HG02610 (cell line): ENCODE data around the gene NHLRC2.

Experiments
- ATAC-seq: cut with Tn5 transposase; IDR thresholded peaks from one replicate; pipeline ENCODE4 v1.9.1; 2021; ENCODE audit warnings: mild to moderate bottlenecking, moderate library complexity; ENCODE audit not compliant: unreplicated experiment

The NHLRC2 gene

DNA sequence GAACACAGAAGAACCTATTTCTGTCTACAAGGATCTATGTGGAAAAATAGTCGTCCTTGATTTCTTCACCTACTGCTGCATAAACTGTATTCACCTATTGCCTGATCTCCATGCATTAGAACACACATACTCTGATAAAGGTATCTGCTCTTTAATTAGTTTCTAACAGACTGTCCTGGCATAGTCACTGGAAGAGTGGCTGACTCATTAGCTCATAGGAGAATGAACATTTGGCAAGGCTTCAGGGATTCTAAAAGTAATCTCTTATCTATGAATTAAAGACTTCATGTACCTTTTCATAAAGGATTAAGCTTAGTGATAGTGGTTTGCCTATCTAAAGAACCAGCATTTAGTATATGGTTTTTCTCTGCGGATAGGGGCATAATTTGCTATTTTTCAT lies 4.1 kb downstream of the NHLRC2 start:
- no peak for ATAC-seq

DNA sequence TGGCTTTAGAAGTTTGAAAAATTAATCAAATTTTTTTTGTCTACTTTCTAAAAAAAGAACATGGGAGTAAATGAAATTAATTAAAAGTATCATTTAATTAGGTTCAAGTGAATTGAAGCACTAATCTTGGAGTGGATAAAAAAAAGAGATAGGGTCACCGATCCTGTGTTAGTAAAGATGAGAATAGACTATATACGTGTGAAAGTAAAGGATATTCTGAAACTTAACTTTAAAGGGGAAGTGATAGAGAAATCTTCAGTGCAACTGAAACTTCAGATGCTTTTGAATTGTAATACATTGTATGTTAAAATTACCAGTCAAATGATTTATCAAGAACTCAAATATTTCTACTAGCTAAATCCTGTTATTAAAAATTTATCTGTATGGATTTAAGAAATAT lies 4.8 kb downstream of the NHLRC2 start:
- peak; percentile 36 for ATAC-seq

DNA sequence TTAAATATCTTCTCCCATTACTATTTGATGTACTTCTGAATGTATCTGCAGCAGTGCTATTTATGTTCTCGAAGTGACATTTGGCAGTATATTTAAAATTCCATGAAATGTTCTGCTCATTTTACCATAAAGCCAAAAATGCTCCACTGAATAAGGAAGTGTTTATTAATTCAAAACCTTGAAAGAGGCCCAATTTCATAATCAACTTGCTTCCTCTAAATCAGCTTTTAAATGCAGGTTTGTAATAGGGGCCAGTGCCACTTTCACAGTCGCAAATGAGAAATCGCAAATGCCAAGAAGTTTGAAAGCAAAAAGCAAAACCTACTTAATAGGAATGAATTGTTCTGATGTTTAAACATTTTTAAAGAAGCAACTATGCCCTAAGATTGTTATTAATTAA lies 11.4 kb downstream of the NHLRC2 start:
- no peak for ATAC-seq

DNA sequence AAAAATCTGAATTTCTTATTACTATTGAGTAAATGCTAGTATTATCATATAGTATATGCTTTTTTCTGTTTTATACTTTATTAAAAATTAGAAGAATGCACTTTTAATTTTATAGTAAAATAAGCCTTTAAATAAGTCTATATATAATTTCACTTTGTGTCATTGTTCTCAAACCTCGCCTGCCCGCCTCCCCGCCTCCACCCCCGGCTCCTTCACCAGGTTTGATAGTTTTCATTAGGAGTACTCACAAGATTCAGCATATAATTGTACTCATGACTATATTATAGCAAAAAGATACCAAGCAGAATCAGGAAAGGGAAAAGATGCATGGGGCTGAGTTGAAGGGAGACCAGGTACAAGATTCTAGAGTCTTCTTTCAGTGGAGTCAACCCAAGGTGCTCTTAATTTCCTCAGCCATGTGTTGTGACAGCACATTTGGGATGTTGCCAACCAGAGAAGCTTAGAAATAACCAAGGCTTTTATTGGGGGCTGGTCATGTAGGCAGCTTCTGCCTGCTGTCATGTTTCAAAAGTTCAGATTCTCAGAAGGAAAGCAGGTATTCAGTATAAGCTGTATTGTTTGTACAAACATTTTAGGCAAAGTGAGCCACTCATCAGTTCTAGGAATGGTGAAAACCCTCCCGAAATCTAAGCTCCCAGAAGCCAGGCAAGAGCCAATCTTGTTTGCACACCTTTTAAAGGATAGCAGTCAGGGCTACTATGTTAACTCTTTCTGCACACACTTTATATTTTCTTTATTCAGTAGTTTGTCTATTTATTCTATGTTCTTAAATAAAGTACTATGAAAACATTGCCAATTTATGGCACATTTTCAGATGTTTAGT lies 12.3 kb downstream of the NHLRC2 start:
- ATAC-seq = no peak

DNA sequence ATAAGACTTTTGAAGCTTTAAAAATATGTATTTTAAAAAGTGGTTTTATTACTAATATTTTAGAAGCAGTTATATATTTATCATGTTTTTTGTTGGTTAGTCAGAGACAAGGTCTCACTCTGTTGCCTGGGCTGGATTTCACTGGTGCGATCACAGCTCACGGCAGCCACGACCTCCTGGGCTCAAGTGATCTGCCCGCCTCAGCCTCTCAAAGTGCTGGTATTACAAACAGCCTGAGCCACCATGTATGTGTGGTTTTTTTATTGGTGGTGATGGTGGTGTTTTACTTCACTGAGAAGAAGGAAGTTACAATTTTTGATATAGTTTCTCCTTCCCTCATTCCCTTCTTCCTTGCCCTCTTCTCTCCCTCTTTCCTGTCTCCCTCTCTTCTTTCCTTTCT lies 13.4 kb downstream of the NHLRC2 start:
- no peak for ATAC-seq

DNA sequence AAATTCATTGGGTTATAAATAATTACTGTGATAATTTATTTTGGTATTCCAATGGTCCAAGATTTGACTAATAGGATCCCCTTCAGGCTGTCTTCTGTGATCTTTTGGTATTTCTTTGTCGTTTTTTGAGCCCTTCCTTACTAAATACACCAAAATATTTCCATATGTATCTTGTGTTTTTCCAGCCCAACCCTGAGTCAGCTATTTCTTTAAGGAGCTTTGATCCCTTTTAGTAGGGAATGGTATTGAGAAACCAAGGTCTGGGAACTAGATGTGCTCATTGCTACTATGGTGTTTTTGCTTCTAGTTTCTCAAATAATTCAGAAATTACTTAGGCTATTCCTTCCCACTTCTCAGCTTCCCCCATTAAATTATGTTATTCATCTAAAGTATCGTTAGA lies 15.3 kb downstream of the NHLRC2 start:
- ATAC-seq = no peak

DNA sequence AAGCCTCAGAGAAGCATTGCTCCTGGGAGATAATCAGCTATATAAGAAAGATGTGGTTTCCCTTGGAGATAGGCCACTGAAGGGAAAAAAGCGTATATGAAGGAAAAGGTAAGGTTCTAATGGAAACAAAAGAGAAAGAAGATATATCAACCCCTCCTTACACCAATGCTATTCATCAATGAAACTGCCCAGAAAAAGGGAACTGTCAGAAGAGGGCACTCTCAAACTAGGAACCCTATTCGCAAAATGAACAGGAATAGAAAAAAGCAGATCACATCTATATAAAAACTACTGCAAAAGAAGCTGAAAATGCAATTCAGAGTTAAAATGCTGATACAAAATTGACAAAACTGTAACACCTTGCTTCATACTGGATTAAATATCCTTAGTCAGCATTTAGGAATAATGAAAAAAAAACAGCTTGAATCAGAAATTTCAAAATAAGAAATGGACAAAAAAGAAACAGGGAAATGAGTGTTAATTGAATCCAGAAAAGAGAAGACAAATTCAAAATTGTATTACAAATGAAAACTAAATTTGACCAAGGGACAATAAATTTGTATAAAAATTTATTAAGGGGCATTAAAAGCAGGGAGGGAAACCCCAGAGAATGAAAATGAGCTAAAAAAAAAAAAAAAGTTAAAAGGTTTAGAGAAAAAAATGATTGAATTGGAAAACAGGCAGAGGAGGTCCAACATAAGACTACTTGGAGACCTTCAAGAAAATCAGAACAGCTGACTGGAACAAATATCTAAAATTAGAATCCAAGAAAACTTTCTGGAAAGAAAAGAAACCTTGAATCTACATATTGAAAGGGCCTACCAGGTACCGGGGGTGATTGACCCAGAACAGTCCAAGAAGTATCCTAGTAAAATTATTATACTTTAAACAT lies 17.9 kb downstream of the NHLRC2 start:
- no peak for ATAC-seq

DNA sequence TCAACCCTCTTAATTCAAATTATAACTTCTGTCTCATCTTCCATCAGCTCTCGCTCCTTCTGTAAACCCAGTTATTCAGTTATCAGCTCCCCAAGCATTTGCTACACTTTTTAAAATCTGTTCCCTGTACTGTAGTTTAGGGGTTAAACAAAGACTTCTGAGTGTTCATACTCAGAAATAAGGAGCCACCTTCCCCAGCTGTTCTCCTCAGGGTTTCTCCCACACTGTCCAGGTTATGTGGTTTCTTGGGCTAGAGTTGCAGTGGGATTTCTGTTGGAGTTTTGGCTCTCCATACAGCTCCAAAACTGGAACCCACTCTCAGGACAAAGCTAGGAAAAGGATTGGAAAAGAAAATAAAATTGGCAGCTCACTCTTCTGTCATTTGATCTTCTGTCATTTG lies 20.8 kb downstream of the NHLRC2 start:
- ATAC-seq = no peak

DNA sequence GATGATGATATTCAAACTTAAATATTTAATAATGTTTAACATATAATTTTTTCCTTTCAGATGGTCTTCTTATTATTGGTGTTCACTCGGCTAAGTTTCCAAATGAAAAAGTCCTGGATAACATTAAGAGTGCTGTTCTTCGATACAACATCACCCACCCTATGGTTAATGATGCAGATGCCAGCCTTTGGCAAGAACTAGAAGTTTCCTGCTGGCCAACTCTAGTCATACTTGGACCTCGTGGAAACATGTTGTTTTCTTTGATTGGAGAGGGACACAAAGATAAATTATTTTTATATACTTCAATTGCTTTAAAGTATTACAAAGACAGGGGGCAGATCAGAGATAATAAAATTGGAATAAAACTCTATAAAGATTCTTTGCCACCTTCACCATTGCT lies 22.0 kb downstream of the NHLRC2 start:
- no peak for ATAC-seq

DNA sequence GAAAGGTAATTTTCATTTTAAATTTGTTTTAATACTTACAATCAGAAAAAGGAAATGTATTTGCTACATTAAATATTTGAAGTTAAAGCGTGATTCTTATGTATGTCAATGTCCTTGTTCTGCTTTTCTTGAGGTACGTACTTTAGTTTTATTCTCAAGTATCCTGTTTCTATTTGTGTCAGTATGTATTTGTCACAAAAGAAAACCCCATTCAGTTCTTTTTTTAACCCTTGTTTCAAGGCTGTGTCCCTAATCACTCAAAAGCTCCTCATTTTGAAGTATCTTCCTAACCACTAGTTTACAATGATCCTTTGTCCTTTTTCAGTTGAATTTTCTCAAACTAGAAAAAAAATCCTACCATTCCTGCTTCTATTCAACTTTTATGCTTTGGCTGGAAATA lies 25.2 kb downstream of the NHLRC2 start:
- ATAC-seq = peak; percentile 88

DNA sequence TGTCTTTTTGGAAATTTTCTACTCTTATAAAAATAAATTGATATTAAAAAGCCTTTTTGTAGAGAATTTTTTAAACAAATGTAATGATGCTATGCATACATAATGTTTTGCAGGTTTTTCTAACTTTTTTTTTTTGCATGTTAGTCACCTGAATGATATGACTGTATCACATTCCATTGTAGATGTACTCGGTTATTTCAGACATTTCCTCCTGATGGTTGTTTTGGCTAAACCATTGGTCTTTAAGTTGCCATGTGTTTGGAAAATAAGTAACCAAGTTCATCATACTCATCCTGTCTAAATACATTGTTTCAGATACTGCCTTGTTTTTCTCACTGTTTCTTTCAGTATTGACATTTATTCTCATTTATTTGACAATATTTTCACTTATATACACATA lies 25.8 kb downstream of the NHLRC2 start:
- ATAC-seq = peak; percentile 50

DNA sequence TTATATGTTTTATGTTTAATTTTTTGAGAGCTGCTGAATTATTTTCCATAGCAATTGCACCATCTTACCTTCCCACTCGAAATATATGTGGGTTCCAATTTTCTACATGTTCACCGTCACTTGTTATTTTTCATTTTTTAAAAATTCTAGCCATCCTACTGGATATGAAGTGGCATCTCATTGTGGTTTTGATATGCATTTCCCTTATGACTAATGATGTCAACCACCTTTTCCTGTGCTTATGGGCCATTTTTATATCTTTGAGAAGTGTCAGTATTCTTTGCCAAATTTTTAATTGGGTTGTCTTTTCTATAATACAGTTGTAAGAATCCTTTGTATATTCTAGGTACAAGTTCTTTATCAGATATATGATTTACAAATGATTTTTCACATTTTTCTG lies 27.8 kb downstream of the NHLRC2 start:
- no peak for ATAC-seq

DNA sequence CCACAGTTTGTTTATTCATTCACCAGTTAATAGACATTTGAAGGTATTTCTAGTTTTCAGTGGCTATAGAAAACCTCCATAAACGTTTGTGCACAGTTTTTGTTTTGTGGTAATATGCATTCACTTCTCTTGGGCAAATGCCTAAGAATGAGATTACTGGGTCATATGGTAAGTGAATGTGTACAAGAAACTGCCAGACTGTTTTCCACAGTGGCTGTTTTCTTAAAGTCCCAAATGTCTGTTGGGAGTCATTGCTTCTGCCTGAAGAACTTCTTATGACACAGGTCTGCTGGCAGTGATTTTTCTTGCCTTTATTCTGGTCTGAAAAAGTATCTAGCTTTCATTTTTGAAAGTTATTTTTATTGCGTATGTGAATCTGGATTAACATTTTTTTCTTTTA lies 35.5 kb downstream of the NHLRC2 start:
- no peak for ATAC-seq

DNA sequence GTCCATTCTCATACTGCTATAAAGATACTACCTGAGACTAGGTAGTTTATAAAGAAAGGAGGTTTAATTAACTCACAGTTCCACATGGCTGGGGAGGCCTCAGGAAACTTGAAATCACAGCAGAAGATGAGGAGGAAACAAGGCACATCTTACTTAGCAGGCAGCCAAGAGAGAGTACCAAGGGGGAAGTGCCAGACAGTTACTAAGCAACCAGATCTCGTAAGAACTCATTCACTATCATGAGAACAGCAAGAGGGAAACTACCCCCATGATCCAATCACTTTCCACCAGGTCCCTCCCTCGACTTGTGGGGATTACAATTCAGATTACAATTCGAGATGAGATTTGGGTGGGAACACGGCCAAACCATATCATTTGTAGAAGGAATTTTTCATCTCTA lies 36.3 kb downstream of the NHLRC2 start:
- ATAC-seq = no peak

DNA sequence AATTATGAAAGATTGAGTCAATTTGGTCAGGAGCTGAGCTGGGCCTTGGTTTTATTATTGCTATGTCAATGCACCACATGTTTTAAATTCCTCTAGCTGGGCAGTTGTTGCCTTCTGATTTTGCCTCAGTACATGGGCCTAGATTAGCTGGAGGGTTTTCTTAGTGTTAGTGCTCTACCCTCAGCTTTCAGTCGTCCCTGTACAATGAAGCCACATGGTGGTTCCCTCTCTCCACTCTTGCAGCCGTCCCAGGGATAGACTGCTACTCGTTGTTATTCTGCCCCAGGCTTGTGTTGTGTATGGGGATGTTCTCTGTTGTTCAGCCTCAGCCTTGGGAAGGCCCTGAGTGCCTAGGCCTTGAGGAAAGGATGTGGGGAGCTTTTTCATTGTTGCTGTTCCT lies 37.0 kb downstream of the NHLRC2 start:
- ATAC-seq = no peak

DNA sequence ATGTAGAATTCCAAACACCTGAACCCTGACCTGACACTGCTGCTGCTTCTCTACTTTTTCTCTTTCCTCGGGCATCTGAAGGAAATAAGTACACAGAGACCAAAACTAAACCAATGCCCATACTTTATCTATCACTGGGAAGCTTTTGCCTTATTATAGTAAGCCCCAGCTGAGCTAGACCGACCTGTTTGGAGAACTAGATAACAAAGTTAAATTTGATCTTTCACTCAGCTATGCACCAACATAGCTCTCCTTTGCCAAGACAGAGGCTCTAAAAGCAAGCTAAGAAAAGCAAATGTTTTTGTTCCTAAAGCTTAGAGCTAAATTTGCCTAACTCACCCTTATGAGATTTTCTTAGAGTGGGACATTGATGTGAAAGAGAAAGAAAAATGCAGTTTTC lies 39.1 kb downstream of the NHLRC2 start:
- ATAC-seq = no peak

DNA sequence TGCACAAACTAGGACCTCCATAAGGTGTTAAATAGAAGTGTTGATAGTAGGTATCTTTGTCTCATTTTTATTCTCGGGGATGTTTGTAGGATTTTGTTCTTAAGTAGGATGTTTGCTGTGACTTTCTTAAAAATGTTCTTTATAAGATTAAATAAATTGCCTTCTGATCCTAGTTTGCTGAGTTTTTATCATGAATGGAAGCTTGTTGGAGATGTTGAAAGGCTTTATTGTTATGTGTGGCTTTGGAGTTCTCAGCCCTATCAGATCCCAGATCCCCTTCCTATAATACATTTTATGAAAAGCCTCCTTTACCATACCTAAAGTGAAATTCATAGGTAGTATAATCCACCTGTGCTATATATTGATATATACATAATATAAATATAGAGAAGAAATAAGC lies 40.1 kb downstream of the NHLRC2 start:
- no peak for ATAC-seq

DNA sequence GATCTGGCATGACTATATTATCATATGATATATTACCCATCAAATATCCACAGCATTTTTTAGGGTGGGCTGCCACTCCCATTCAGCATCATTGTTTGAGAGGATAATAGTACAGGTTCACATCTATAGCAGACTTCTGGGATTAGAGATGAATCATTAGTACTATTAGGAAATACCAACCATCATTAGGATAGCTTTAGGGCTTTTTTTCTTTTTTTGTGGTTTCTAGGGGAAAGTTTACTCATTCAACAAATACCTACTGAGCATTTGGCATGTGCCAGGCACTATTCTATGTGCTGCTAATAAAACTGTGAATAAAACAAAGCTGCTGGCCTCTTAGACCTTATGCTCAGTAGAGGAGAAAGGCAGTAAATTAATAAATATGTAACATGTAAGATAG lies 40.6 kb downstream of the NHLRC2 start:
- ATAC-seq = no peak

DNA sequence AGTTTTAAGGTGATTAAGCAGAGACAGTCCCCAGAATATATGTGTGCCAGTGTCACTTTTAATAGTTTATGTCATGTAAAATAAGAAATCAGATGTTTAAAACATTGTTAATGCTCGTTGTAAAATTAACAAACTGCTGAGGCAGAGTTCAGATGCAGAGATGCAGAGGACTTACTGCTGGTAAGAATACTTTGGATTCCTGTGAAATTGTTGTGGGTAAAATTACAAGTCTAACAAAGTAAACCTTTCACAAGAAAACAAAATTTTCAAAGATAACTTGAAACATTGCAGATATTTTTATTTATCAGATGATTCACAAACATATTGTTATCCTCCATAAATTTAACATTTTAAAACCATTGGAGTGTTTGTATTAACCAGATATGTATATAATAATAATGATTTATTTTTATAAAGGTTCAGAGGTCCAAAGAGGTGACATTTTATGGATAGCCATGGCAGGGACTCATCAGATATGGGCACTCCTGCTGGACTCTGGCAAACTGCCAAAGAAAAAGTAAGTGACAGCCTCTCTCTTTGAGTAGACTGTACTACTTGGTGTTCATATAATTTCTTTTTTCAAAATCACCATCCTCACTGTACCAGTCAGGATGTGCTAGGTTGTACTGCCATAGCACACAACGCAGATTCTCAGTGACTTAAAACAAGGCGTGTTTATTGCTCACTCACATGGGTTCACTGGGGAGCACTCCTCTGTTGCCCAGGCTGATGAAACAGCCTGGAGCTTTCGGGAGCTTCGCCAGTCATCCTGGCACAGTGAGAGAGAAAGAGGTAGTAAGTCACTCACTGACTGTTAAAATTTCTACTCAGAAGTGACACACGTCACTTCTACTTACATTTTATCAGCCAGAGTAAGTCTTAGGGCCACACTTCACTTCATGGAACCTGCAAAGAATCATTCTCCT lies 43.5 kb downstream of the NHLRC2 start:
- no peak for ATAC-seq

DNA sequence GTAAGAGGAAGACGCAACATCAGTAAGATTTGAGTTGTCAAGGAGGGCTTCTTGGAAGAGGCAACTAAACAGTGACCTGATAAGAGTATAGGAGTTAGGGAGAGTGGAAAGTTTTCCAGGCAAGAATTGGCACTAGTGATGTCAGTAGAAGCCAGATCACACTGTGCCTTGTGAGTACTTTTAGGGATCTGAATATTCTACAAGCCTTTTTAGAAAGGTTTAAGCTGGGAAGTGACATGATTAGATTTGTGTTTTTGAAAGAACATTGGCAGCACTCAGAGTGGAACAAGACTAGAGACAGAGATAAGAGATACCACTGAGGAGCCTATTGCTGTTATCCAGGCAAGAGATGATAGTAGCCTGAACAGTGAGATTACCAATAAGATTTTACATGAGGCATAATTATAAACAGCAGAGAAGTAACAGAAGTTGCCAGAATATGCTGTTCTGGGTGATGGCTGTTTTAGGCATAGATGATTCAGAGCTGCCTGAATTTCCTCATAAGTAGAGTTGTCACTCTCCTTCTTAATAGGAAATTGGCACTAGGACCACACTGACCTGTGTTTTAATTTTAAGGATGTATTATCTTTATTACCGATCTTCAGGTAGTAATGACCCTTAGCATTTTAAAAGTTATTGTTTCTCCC lies 45.6 kb downstream of the NHLRC2 start:
- no peak for ATAC-seq

DNA sequence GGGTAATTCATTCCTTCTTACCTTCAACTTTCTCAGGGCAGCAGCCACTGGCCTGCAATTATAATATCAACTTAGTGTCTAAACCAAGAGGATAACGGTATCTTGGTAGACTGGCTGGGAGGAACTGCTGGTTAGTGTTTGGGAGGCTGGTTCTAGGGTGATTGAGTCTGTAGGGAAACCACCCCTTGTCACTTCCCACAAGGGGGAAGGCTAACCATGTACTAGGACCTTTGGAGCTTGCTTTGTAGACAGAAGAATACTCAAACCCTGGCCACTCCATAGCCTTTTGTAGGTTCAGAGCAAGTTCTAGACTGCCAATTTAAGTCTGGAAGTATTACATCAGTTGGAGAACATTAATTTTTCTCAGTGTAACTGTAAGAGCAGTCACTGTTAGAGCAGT lies 51.3 kb downstream of the NHLRC2 start:
- no peak for ATAC-seq
